Mesothelial cell of epicardium (in vitro differentiated cells): ENCODE data around the gene LRRFIP2. TPM values are rescaled to one million over a fixed set of nuclear protein-coding genes. Genes with fewer than 3 reads are reported as not detected.
"Not testable (repeated sequence)": the region's sequence is repeated elsewhere in the genome, so short reads cannot be mapped to it uniquely, and the experiment has no call there.

ENCODE experiments used
- DNase-seq, 2 experiments: peaks; one replicate each; pipeline ENCODE4 v3.0.0; 2021; ENCODE audit warnings: low spot score in 2 of 2; ENCODE audit not compliant: unreplicated experiment in 2 of 2
- H3K27ac Mint-ChIP-seq: 2 replicates; pipeline ENCODE4 v1.8.0; 2021; ENCODE audit warnings: mixed read lengths
- H3K27me3 Mint-ChIP-seq: 2 replicates; pipeline ENCODE4 v1.8.0; 2021; ENCODE audit warnings: low read depth, mixed read lengths
- H3K36me3 Mint-ChIP-seq: 2 replicates; pipeline ENCODE4 v1.8.0; 2021; ENCODE audit warnings: mixed read lengths
- H3K4me1 Mint-ChIP-seq: 2 replicates; pipeline ENCODE4 v1.8.0; 2021; ENCODE audit warnings: mixed read lengths
- H3K4me3 Mint-ChIP-seq: 2 replicates; pipeline ENCODE4 v1.8.0; 2021; ENCODE audit warnings: mild to moderate bottlenecking, moderate library complexity, mixed read lengths
- H3K9me3 Mint-ChIP-seq: 2 replicates; pipeline ENCODE4 v1.8.0; 2021; ENCODE audit warnings: mixed read lengths
- total RNA-seq: library from RNA; stranded (reverse); gene quantifications from 3 replicates; pipeline ENCODE4 v1.2.1, GENCODE V29; 2021
- TF ChIP-seq, protein P1 (sequence below): fragments of 200-600 bp; sonication (generic); IDR thresholded peaks from one replicate; pipeline ENCODE4 v1.5.0; 2021; ENCODE audit warnings: antibody characterized with exemption; ENCODE audit not compliant: unreplicated experiment

Gene LRRFIP2
- total RNA-seq, 1 donor from 2014 or later: 41.7 TPM

DNA sequence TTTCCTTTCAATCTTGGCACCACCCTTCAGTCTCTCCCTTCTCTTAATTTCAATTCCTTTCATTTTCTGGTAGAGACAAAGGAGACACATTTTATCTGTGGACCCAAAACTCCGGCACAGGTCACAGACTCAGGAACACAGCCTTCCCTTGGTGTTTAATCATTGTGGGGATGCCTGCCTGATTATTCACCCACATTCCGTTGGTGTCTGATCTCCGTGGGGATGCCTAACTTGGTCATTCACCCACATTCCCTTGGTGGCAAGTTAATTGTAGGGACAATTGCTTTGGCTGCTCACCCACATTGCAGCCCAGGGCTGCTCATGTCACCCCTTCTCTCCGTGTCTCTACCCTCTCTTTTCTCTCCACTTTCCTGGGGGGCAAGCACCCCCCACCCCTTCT lies 31.7 kb upstream of the LRRFIP2 start:
- H3K4me1 Mint-ChIP-seq, H3K4me3 Mint-ChIP-seq, H3K9me3 Mint-ChIP-seq, H3K27ac Mint-ChIP-seq, DNase-seq, H3K36me3 Mint-ChIP-seq: not testable (repeated sequence)
- H3K27me3 Mint-ChIP-seq: peaks cover 11% of the 10 kb centered on the region

DNA sequence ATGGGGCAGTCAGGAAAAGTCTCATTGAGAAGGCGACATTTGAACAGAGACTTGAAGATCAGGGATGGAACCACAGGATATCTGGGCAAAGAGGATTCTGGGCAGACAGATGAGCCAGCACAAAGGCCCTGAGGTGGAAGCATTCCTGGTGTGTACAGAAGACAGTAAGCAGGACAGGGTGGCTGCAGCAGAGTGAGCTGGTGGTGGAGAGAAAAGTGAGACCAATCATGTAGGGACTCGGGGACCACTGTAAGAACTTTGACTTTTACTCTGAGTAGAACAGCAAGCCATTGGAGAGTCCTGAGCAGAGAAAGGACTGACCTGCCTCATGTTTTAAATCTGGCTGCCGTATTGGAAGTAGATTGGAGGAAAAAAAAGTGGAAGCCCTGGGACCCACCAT lies 29.9 kb upstream of the LRRFIP2 start:
- H3K27me3 Mint-ChIP-seq: peaks cover 11% of the 10 kb centered on the region
- H3K4me1 Mint-ChIP-seq: peaks cover 4% of the 10 kb centered on the region
- TF ChIP-seq, protein P1, sequence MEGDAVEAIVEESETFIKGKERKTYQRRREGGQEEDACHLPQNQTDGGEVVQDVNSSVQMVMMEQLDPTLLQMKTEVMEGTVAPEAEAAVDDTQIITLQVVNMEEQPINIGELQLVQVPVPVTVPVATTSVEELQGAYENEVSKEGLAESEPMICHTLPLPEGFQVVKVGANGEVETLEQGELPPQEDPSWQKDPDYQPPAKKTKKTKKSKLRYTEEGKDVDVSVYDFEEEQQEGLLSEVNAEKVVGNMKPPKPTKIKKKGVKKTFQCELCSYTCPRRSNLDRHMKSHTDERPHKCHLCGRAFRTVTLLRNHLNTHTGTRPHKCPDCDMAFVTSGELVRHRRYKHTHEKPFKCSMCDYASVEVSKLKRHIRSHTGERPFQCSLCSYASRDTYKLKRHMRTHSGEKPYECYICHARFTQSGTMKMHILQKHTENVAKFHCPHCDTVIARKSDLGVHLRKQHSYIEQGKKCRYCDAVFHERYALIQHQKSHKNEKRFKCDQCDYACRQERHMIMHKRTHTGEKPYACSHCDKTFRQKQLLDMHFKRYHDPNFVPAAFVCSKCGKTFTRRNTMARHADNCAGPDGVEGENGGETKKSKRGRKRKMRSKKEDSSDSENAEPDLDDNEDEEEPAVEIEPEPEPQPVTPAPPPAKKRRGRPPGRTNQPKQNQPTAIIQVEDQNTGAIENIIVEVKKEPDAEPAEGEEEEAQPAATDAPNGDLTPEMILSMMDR: no peak
- DNase-seq: no peak
- no peaks in the 10 kb centered on the region for H3K36me3 Mint-ChIP-seq
- no peak overlapping the region for H3K27ac Mint-ChIP-seq
- no peaks in the 10 kb centered on the region for H3K9me3 Mint-ChIP-seq
- H3K4me3 Mint-ChIP-seq: no peak overlapping the region

DNA sequence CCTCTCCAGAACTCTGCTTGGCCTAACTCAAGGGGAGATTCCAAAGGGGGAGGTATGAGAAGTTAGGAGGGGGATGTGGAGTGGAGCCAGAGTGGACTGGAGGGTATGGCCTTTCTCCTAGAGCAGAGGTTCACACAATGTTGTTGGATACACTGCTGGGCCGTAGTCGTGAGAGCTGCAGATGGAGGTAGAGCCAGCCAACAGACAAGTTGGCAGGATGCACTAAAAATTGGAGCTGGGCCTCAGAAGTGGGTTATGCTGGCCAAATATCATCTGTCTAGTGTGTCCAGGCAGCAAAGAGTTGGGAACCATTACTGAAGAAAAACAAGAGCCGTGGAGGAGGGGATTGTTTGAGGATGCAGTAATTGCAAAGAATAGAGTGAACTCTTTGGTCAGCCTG lies 27.7 kb upstream of the LRRFIP2 start:
- Mint-ChIP-seq H3K27ac (no peak overlapping the region), H3K27me3 (peaks cover 11% of the 10 kb centered on the region), H3K4me1 (peaks cover 20% of the 10 kb centered on the region), H3K36me3 (no peaks in the 10 kb centered on the region), H3K4me3 (no peak overlapping the region), H3K9me3 (no peaks in the 10 kb centered on the region)
- TF ChIP-seq, protein P1: no peak
- DNase-seq: no peak

DNA sequence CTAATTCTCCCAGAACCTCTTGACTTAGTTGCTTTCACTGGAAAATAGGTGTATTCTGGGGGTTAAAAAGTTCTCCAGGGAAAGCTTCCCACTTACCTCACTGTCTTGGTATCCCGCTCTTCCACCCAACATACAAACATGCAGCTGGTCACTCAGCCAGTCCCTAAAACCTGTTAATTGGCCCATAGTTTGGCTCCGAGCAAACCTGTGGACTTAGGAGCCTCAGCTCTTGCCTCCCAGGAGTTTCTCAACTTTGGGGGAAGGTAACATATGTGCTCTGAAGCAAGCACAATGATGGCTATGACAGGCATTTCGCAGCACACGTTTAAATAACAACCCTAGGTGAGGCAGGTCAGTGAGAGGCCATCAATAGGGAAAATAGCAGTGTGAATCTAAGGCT lies 25.8 kb upstream of the LRRFIP2 start:
- Mint-ChIP-seq H3K27me3 (peaks cover 9% of the 10 kb centered on the region), H3K27ac (no peak overlapping the region), H3K36me3 (no peaks in the 10 kb centered on the region), H3K9me3 (peaks cover 7% of the 10 kb centered on the region), H3K4me3 (no peak overlapping the region), H3K4me1 (peaks cover 20% of the 10 kb centered on the region)
- TF ChIP-seq, protein P1: no peak
- no peak for DNase-seq

DNA sequence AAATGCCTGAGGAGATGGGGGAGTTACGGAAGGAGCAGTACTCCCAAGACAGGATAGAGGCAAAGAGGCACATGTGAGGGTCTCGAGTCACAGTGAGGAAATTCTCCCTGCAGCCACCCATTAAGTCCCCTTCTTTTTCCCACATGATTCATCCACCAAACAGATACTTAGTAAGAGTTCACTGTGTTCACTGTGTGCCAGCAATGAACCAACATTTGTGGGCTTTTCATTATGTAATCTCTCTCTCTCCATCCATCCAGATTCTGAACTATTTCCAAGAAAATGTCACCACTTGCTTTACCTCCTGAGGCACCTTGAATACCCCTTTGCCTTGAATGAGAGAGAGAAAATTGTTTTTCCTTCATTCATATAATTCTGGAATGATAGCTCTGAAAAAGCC lies 24.6 kb upstream of the LRRFIP2 start:
- no peak for DNase-seq
- Mint-ChIP-seq H3K27me3 (peaks cover 2% of the 10 kb centered on the region), H3K4me3 (no peak overlapping the region), H3K9me3 (peaks cover 7% of the 10 kb centered on the region), H3K4me1 (peaks cover 20% of the 10 kb centered on the region), H3K27ac (no peak overlapping the region), H3K36me3 (no peaks in the 10 kb centered on the region)
- TF ChIP-seq, protein P1: no peak

DNA sequence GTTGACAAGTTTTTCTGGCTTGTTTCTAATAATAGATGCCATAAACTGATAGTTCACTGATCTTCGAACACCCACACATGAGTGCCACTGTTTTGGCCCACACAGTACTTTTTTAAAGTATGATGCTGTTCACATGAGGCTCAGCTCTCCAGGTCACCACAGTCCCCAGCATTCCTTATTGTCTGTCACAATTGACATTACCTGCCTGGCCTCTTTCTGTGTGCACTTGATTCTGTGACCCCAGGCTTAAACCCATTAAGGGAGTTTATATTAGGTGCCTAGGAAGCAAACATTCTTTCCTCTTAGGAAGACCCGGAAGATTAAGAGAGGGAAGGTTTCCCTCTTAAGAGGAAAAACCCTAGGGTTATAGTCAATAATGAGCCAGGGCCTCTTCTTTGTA lies 24.2 kb upstream of the LRRFIP2 start:
- Mint-ChIP-seq H3K36me3 (no peaks in the 10 kb centered on the region), H3K27me3 (no peaks in the 10 kb centered on the region), H3K4me3 (no peak overlapping the region), H3K9me3 (peaks cover 7% of the 10 kb centered on the region), H3K27ac (no peak overlapping the region), H3K4me1 (peaks cover 20% of the 10 kb centered on the region)
- no peak for DNase-seq
- TF ChIP-seq, protein P1: no peak
